ENCODE data around the gene TGFBR3L.

Gene TGFBR3L

GRCh38 chr19:7963566-7963965 lies 48.9 kb downstream of the TGFBR3L start:
- H3K4me3 ChIP-seq (ENCODE audit: low read length): no peak overlapping the region
- DNase-seq (ENCODE audit: low read depth): no peak
- no peak for TF ChIP-seq CTCF (IDR thresholded peaks at IDR 0.05; ENCODE audit: insufficient read depth, low read depth, low read length, missing control alignments)

- DNase-seq (ENCODE audit: low read depth): peak; percentile 22
- no peak overlapping the region for H3K4me3 ChIP-seq (ENCODE audit: low read length)
Observed at GRCh38 chr19:7965259-7965841, 50.7 kb downstream of the TGFBR3L start.

GRCh38 chr19:7965921-7966665 lies 51.5 kb downstream of the TGFBR3L start:
- DNase-seq (ENCODE audit: low read depth): no peak
- no peak overlapping the region for H3K4me3 ChIP-seq (ENCODE audit: low read length)
- no peak for TF ChIP-seq CTCF (IDR thresholded peaks at IDR 0.05; ENCODE audit: insufficient read depth, low read depth, low read length, missing control alignments)

More at GRCh38 chr19:7965259-7965841, 50.7 kb downstream of the TGFBR3L start:
- TF ChIP-seq CTCF (IDR thresholded peaks at IDR 0.05; ENCODE audit: insufficient read depth, low read depth, low read length, missing control alignments): no peak

GRCh38 chr19:7968008-7968795 lies 53.6 kb downstream of the TGFBR3L start:
- TF ChIP-seq CTCF (IDR thresholded peaks at IDR 0.05; ENCODE audit: insufficient read depth, low read depth, low read length, missing control alignments): no peak
- DNase-seq (ENCODE audit: low read depth): no peak
- H3K4me3 ChIP-seq (ENCODE audit: low read length): no peak overlapping the region
